ENCODE results near the gene ARHGAP24.

ARHGAP24 gene

GRCh38 chr4:85520765-85521749, 46.1 kb downstream of the ARHGAP24 start:
- DNase-seq, result no peak

GRCh38 chr4:85522277-85522676, 47.3 kb downstream of the ARHGAP24 start:
- DNase-seq, result no peak

GRCh38 chr4:85522836-85523235, 47.9 kb downstream of the ARHGAP24 start:
- DNase-seq, result no peak

GRCh38 chr4:85527815-85528214, 52.9 kb downstream of the ARHGAP24 start:
- no peak for DNase-seq

GRCh38 chr4:85531560-85532341, 56.8 kb downstream of the ARHGAP24 start:
- no peak for DNase-seq

- DNase-seq, result no peak
Measured at GRCh38 chr4:85534120-85534519, 59.2 kb downstream of the ARHGAP24 start.

GRCh38 chr4:85543832-85544231, 68.9 kb downstream of the ARHGAP24 start:
- no peak for DNase-seq

GRCh38 chr4:85544751-85545150, 69.8 kb downstream of the ARHGAP24 start:
- no peak for DNase-seq

- no peak for DNase-seq
Measured at GRCh38 chr4:85548116-85548515, 73.2 kb downstream of the ARHGAP24 start.

- DNase-seq, result no peak
Measured at GRCh38 chr4:85548841-85549240, 73.9 kb downstream of the ARHGAP24 start.

- no peak for DNase-seq
Measured at GRCh38 chr4:85555206-85555605, 80.3 kb downstream of the ARHGAP24 start.

- DNase-seq, result no peak
Measured at GRCh38 chr4:85556283-85556682, 81.3 kb downstream of the ARHGAP24 start.

GRCh38 chr4:85557016-85557901, 82.3 kb downstream of the ARHGAP24 start:
- no peak for DNase-seq

- DNase-seq, result no peak
Measured at GRCh38 chr4:85565761-85566480, 91.0 kb downstream of the ARHGAP24 start.

- DNase-seq, result no peak
Measured at GRCh38 chr4:85569730-85570299, 94.9 kb downstream of the ARHGAP24 start.

- DNase-seq, result no peak
Measured at GRCh38 chr4:85570388-85570787, 95.4 kb downstream of the ARHGAP24 start.

- DNase-seq, result no peak
Measured at GRCh38 chr4:85571008-85571407, 96.1 kb downstream of the ARHGAP24 start.

- DNase-seq, result no peak
Measured at GRCh38 chr4:85573270-85573669, 98.3 kb downstream of the ARHGAP24 start.

- no peak for DNase-seq
Measured at GRCh38 chr4:85577307-85577706, 102.4 kb downstream of the ARHGAP24 start.

- DNase-seq, result no peak
Measured at GRCh38 chr4:85579942-85580341, 105.0 kb downstream of the ARHGAP24 start.

GRCh38 chr4:85580489-85580888, 105.5 kb downstream of the ARHGAP24 start:
- DNase-seq, result no peak

- no peak for DNase-seq
Measured at GRCh38 chr4:85587952-85588351, 113.0 kb downstream of the ARHGAP24 start.

All from NCI-H1694 (cell line).